Measurements from ENCODE around the gene CDT1. TPM values are rescaled to one million over a fixed set of nuclear protein-coding genes. Genes with fewer than 3 reads are reported as not detected.

CDT1 gene
- 10 to 100 TPM in 2 of 7 donors, 1 to 10 TPM in 5; 1.5 to 17.2 (median 5.3) TPM for total RNA-seq
- 1 to 10 TPM in 2 of 3 donors, under 1 TPM in 1; 1.00 to 3.9 (median 2.5) TPM for polyA plus RNA-seq
- long read RNA-seq, donor 1, transcript CDT1-201 (10 exons, 3,240 nt), result major isoform, 6 of 6 reads
- long read RNA-seq, donor 1, partial matches to known transcripts, result 0 of 6 reads
- long read RNA-seq, donor 1, other reads (novel, unspliced or antisense), result 0 of 6 reads
- long read RNA-seq, donor 2, transcript CDT1-201 (10 exons, 3,240 nt), result major isoform, 10 of 10 reads
- long read RNA-seq, donor 2, partial matches to known transcripts, result 0 of 10 reads
- long read RNA-seq, donor 2, other reads (novel, unspliced or antisense), result 0 of 10 reads

DNA sequence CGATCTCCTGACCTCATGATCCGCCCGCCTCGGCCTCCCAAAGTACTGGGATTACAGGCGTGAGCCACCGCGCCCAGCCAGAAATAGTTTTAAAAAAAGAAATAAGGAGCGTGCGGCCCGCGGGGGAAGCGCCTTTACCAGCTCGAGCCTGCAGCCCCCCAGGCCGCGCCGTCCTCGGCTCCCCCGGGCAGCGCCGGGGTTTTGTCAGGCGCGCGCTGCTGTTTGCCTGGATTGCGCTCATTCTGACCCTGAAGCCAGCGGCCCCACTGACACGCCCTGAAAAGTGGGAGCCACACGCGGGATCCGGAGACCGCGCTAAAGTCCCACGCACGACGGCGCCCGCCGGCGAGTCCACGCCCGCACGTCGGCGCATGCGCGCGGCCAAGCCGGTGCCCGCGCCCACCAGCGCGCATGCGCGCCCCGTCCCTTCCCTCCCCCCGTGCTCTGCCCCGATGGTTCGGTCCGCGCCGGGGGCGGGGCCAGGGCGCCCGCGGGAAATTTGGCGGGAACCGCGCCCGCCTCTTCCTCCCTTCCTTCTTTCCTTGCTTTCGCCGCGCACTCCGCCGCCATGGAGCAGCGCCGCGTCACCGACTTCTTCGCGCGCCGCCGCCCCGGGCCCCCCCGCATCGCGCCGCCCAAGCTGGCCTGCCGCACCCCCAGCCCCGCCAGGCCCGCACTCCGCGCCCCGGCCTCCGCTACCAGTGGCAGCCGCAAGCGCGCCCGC lies at the start of gene CDT1:
CDT1 (plus strand) TSS at position 526 of the 724 bp plus-strand sequence; CDS start at position 569, 43 bp downstream.
- H3K4me1 ChIP-seq, result peaks cover 5 to 63% (median 32%) of the 10 kb centered on the region in 6 donors
- peak; percentile 95 for DNase-seq
- 1 to 2% (median 1%) methylated on average over 17 to 97 of the region's 98 CpGs for WGBS, 5 donors
- H3K9me3 ChIP-seq, result no peaks in the 10 kb centered on the region
- H3K27ac ChIP-seq, result peak within 1 kb of the TSS; percentile 42 to 84 (median 81)
- H3K4me3 ChIP-seq, result peak within 1 kb of the TSS; percentile 64 to 82 (median 79)
- H3K27me3 ChIP-seq (replicated peaks in 1 of 7), result peaks cover 0 to 10% (median 0%) of the 10 kb centered on the region in 7 donors
- TF ChIP-seq POLR2AphosphoS5 (IDR thresholded peaks at IDR 0.05) (peak; percentile 86 to 92 (median 91)), POLR2A (IDR thresholded peaks at IDR 0.05) (peak in 2 of 3 donors; percentile 56 to 75)
- TF ChIP-seq, protein P1, sequence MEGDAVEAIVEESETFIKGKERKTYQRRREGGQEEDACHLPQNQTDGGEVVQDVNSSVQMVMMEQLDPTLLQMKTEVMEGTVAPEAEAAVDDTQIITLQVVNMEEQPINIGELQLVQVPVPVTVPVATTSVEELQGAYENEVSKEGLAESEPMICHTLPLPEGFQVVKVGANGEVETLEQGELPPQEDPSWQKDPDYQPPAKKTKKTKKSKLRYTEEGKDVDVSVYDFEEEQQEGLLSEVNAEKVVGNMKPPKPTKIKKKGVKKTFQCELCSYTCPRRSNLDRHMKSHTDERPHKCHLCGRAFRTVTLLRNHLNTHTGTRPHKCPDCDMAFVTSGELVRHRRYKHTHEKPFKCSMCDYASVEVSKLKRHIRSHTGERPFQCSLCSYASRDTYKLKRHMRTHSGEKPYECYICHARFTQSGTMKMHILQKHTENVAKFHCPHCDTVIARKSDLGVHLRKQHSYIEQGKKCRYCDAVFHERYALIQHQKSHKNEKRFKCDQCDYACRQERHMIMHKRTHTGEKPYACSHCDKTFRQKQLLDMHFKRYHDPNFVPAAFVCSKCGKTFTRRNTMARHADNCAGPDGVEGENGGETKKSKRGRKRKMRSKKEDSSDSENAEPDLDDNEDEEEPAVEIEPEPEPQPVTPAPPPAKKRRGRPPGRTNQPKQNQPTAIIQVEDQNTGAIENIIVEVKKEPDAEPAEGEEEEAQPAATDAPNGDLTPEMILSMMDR (IDR thresholded peaks at IDR 0.05 in 8 of 11, conservative IDR thresholded peaks at IDR 0.05 in 3 of 11), result peak in 1 of 11 experiments; percentile 13
- intact Hi-C loops (cut with DNase I; ENCODE audit: low total_unique reads), result no loop called here
- H3K36me3 ChIP-seq, result peaks cover 0 to 27% (median 7%) of the 10 kb centered on the region in 6 donors

DNA sequence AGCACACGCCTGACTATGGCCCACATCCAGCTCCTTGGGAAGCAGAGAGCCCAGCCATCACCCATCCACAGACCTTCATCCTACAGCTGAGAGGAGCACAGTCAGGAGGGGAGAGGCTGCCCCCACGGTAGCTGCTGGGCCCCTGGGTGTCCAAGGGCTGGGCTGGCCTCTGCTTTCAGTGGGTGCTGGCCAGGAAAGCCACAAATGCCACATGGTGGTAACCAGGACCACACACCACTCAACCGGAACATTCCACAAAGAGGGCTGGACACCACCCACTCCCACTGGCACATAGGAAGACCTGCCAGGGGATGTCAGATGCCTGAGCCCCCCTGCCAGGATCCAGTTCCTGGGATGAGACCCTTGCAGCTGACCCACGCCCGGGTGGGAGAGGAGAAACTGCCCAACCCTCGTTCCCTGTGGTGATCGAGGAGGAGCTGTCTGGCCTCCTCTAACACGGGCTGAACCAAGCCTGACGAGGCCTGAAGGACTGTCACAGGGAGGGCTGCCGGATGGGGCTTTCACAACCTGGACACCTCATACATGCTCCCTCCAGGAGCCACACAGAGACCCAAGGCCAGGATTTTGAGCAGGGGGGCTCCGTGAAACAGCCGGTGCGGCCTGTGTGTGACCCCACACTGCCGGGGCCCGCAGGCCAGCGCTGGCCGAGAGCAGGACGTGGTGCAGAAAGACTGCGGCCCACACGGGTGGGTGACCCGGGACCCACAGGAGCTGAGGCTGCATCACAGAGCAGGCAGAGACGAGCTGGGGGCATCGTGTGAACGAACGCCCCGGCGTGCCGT lies 49.3 kb upstream of the CDT1 start:
- peaks cover 0 to 59% (median 4%) of the 10 kb centered on the region in 6 donors for H3K36me3 ChIP-seq
- intact Hi-C loops (cut with DNase I; ENCODE audit: low total_unique reads), result no loop called here
- 87 to 94% (median 91%) methylated on average over 8 to 28 of the region's 28 CpGs for WGBS, 5 donors
- H3K27me3 ChIP-seq (replicated peaks in 1 of 7), result no peaks in the 10 kb centered on the region
- TF ChIP-seq POLR2AphosphoS5 (IDR thresholded peaks at IDR 0.05), result peak in 1 of 3 donors; percentile 23
- TF ChIP-seq POLR2A (IDR thresholded peaks at IDR 0.05), result no peak
- TF ChIP-seq, protein P1 (IDR thresholded peaks at IDR 0.05 in 8 of 11, conservative IDR thresholded peaks at IDR 0.05 in 3 of 11), result no peak
- H3K27ac ChIP-seq, result no peak overlapping the region
- no peak for DNase-seq
- H3K4me3 ChIP-seq, result no peak overlapping the region
- H3K9me3 ChIP-seq, result peaks cover 0 to 8% (median 0%) of the 10 kb centered on the region in 8 donors
- H3K4me1 ChIP-seq, result peaks cover 8 to 70% (median 34%) of the 10 kb centered on the region in 6 donors

DNA sequence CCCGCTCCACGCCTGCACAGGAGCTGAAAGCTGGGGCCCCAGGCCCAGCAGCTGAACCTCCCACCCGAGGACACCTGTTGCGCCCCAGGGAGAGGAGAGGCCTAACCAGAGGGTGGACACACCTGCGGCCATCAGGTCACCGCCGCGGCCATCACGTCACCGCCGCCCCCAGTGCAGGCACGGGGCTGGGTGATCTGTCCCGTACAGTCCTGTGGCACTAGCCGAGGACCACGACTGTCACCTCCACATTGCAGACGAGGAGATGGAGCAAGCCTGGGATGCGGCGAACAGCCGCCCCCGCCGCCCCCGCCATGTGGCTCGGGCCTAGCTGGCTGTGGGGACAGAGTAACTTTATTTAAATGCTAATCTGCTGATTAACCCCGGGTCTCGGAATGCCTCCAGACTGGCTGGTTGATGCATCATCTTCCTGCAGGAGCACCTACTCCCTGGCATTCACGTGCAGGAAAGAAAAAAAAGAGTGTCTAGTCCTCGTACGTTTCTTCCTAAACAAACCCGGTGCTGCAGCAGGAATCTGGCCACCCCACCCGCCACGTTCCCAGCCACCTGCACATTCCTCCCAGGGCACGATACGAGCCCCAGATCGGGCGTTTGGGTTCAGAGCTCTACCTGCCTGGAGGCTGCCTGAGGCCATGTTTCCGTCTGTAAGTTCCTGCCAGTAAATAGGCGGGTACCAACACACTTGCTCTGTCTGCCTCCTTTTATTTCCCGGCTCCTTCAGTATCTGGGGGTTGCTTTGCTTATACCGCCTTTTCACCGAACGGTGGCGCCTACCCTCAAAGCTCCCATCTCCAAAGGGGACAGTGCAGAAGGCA lies 48.5 kb upstream of the CDT1 start:
- no peak overlapping the region for H3K4me3 ChIP-seq
- peak in 1 of 3 donors; percentile 22 for TF ChIP-seq POLR2AphosphoS5 (IDR thresholded peaks at IDR 0.05)
- TF ChIP-seq, protein P1 (IDR thresholded peaks at IDR 0.05 in 8 of 11, conservative IDR thresholded peaks at IDR 0.05 in 3 of 11), result no peak
- peaks cover 13 to 78% (median 42%) of the 10 kb centered on the region in 6 donors for H3K4me1 ChIP-seq
- peaks cover 0 to 8% (median 0%) of the 10 kb centered on the region in 8 donors for H3K9me3 ChIP-seq
- peaks cover 0 to 54% (median 4%) of the 10 kb centered on the region in 6 donors for H3K36me3 ChIP-seq
- DNase-seq, result no peak
- WGBS, 5 donors, result 76 to 88% (median 82%) methylated on average over 22 to 42 of the region's 42 CpGs
- H3K27ac ChIP-seq, result no peak overlapping the region
- intact Hi-C loops (cut with DNase I; ENCODE audit: low total_unique reads), result no loop called here
- no peaks in the 10 kb centered on the region for H3K27me3 ChIP-seq (replicated peaks in 1 of 7)

All from spleen (tissue), 13 donors.